H9 (cell line): ENCODE results near the gene USP37. TPM values are rescaled to one million over a fixed set of nuclear protein-coding genes. Genes with fewer than 3 reads are reported as not detected.
A peak's percentile ranks its signal among the peaks of the same experiment; 100 is the strongest.

Experiments
- DNase-seq: peaks from one replicate; pipeline ENCODE4 v3.0.0-alpha.2; 2017
- H2AFZ ChIP-seq: one replicate; pipeline ENCODE4 v1.6.1; 2013; ENCODE audit warnings: mild to moderate bottlenecking, low read length, control low read depth, moderate library complexity
- H2AK5ac ChIP-seq: 2 replicates; pipeline ENCODE4 v1.6.1; 2013; ENCODE audit warnings: low read length, control low read depth, mixed read lengths; ENCODE audit not compliant: insufficient read length
- H2BK120ac ChIP-seq: one replicate; pipeline ENCODE4 v1.6.1; 2013; ENCODE audit warnings: low read depth, mild to moderate bottlenecking, low read length, control low read depth, inconsistent platforms; ENCODE audit not compliant: poor library complexity, severe bottlenecking
- H2BK12ac ChIP-seq: 2 replicates; pipeline ENCODE4 v1.6.1; 2013; ENCODE audit warnings: low read length, control low read depth, mixed read lengths, low read depth; ENCODE audit not compliant: insufficient read length
- H2BK15ac ChIP-seq: 2 replicates; pipeline ENCODE4 v1.6.1; 2013; ENCODE audit warnings: low read depth, low read length, control low read depth
- H2BK20ac ChIP-seq: one replicate; pipeline ENCODE4 v1.6.1; 2013; ENCODE audit warnings: low read depth, mild to moderate bottlenecking, low read length, control low read depth, inconsistent platforms; ENCODE audit not compliant: poor library complexity, severe bottlenecking
- H2BK5ac ChIP-seq: 2 replicates; pipeline ENCODE4 v1.6.1; 2013; ENCODE audit warnings: low read length, control low read depth, mixed read lengths; ENCODE audit not compliant: insufficient read length
- H3K14ac ChIP-seq: 2 replicates; pipeline ENCODE4 v1.6.1; 2013; ENCODE audit warnings: low read length, control low read depth; ENCODE audit not compliant: insufficient read depth
- H3K18ac ChIP-seq: 2 replicates; pipeline ENCODE4 v1.6.1; 2013; ENCODE audit warnings: low read depth, mild to moderate bottlenecking, mixed read lengths, low read length, control low read depth; ENCODE audit not compliant: insufficient read length
- H3K23ac ChIP-seq: 2 replicates; pipeline ENCODE4 v1.6.1; 2013; ENCODE audit warnings: low read length, control low read depth, mixed read lengths, low read depth; ENCODE audit not compliant: insufficient read length
- H3K23me2 ChIP-seq: 2 replicates; pipeline ENCODE4 v1.6.1; 2013; ENCODE audit warnings: low read depth, mild to moderate bottlenecking, mixed read lengths, low read length, control low read depth; ENCODE audit not compliant: insufficient read length, poor library complexity, severe bottlenecking
- H3K27ac ChIP-seq: 2 replicates; pipeline ENCODE4 v1.5.1; 2013; ENCODE audit warnings: low read length, control low read depth, mixed read lengths, low read depth; ENCODE audit not compliant: insufficient read length
- H3K27me3 ChIP-seq: 2 replicates; pipeline ENCODE4 v1.6.1; 2013; ENCODE audit warnings: low read length, control low read depth, inconsistent platforms; ENCODE audit not compliant: insufficient read depth
- H3K4ac ChIP-seq: 2 replicates; pipeline ENCODE4 v1.6.1; 2013; ENCODE audit warnings: low read depth, mild to moderate bottlenecking, control low read depth, inconsistent platforms, low read length, moderate library complexity
- H3K4me1 ChIP-seq: 2 replicates; pipeline ENCODE4 v1.6.1; 2013; ENCODE audit warnings: low read length, control low read depth, inconsistent platforms; ENCODE audit not compliant: insufficient read depth
- H3K4me2 ChIP-seq: 2 replicates; pipeline ENCODE4 v1.6.1; 2013; ENCODE audit warnings: low read length, control low read depth, mixed read lengths; ENCODE audit not compliant: insufficient read length, insufficient read depth
- H3K56ac ChIP-seq: 2 replicates; pipeline ENCODE4 v1.6.1; 2013; ENCODE audit warnings: low read depth, mild to moderate bottlenecking, mixed read lengths, low read length, control low read depth; ENCODE audit not compliant: insufficient read length
- H3K79me1 ChIP-seq: 2 replicates; pipeline ENCODE4 v1.6.1; 2013; ENCODE audit warnings: low read depth, mild to moderate bottlenecking, moderate library complexity, low read length, control low read depth, inconsistent platforms; ENCODE audit not compliant: insufficient read depth, poor library complexity, severe bottlenecking
- H3K79me2 ChIP-seq: 2 replicates; pipeline ENCODE4 v1.6.1; 2013; ENCODE audit warnings: low read length, control low read depth, inconsistent platforms; ENCODE audit not compliant: insufficient read depth
- H3K9ac ChIP-seq: 2 replicates; pipeline ENCODE4 v1.6.1; 2013; ENCODE audit warnings: low read length, control low read depth, mixed read lengths; ENCODE audit not compliant: insufficient read length; ENCODE audit errors: extremely low read depth
- H3K9me3 ChIP-seq: one replicate; pipeline ENCODE4 v1.6.1; 2013; ENCODE audit warnings: low read depth, low read length, inconsistent platforms; ENCODE audit not compliant: control insufficient read depth
- H3T11ph ChIP-seq: one replicate; pipeline ENCODE4 v1.6.1; 2013; ENCODE audit warnings: mild to moderate bottlenecking, low read length, control low read depth, inconsistent platforms
- H4K20me1 ChIP-seq: one replicate; pipeline ENCODE4 v1.6.1; 2013; ENCODE audit not compliant: control insufficient read depth, insufficient read length, insufficient read depth
- H4K5ac ChIP-seq: 2 replicates; pipeline ENCODE4 v1.6.1; 2013; ENCODE audit warnings: low read depth, mild to moderate bottlenecking, mixed read lengths, low read length, control low read depth; ENCODE audit not compliant: insufficient read length
- H4K8ac ChIP-seq: replicated peaks from 2 replicates; pipeline ENCODE4 v1.6.1; 2013; ENCODE audit warnings: low read length, control low read depth, mixed read lengths, low read depth; ENCODE audit not compliant: insufficient read length
- H4K91ac ChIP-seq: 2 replicates; pipeline ENCODE4 v1.6.1; 2013; ENCODE audit warnings: low read depth, mild to moderate bottlenecking, moderate library complexity, mixed read lengths, low read length, control low read depth; ENCODE audit not compliant: insufficient read length
- H3K27ac Mint-ChIP-seq, 3 experiments: 2 replicates in 2 of 3; 3 replicates in 1 of 3; pipeline ENCODE4 v1.8.0; 2020 to 2021; ENCODE audit warnings: mixed read lengths in 3 of 3, mild to moderate bottlenecking in 1 of 3, moderate library complexity in 1 of 3
- H3K27me3 Mint-ChIP-seq: 2 replicates; pipeline ENCODE4 v1.8.0; 2021; ENCODE audit warnings: low read depth, mild to moderate bottlenecking, moderate library complexity, mixed read lengths
- H3K36me3 Mint-ChIP-seq, 3 experiments: 2 replicates in 2 of 3; 3 replicates in 1 of 3; pipeline ENCODE4 v1.8.0; 2020 to 2021; ENCODE audit warnings: low read depth in 3 of 3, mixed read lengths in 3 of 3; ENCODE audit not compliant: insufficient read depth in 1 of 3
- H3K4me1 Mint-ChIP-seq, 2 experiments: 2 replicates each; pipeline ENCODE4 v1.8.0; 2020; ENCODE audit warnings: mixed read lengths in 2 of 2
- H3K4me3 Mint-ChIP-seq, 2 experiments: 2 replicates in 1 of 2; 3 replicates in 1 of 2; pipeline ENCODE4 v1.8.0; 2020 to 2021; ENCODE audit warnings: mild to moderate bottlenecking in 2 of 2, mixed read lengths in 2 of 2, moderate library complexity in 1 of 2
- H3K9me3 Mint-ChIP-seq, 2 experiments: 2 replicates in 1 of 2; 3 replicates in 1 of 2; pipeline ENCODE4 v1.8.0; 2020; ENCODE audit warnings: mild to moderate bottlenecking in 2 of 2, mixed read lengths in 2 of 2, moderate library complexity in 1 of 2
- WGBS: extraction: QIAGEN DNeasy Blood & Tissue Kit; methylation state at CpG from one replicate; pipeline ENCODE4 v1.1.7; 2013; ENCODE audit warnings: missing lambda C conversion rate, low lambda C conversion rate, mixed read lengths; ENCODE audit not compliant: insufficient read length; ENCODE audit errors: extremely low coverage; 5-methylcytosine and 5-hydroxymethylcytosine counted together
- total RNA-seq: library from RNA; stranded (reverse); gene quantifications from 2 replicates; pipeline ENCODE4 v1.2.1, GENCODE V29; 2021
- TF ChIP-seq, protein P1 (sequence below): fragments of 200-600 bp; sonication (generic); conservative IDR thresholded peaks from 3 replicates; pipeline ENCODE4 v1.8.0; 2021; ENCODE audit warnings: antibody characterized with exemption, mild to moderate bottlenecking

The USP37 gene
- total RNA-seq, 1 experiment from 2014 or later, result 34.9 TPM

GRCh38 chr2:218419630-218420216, 148.4 kb downstream of the USP37 start:
- Histone ChIP-seq H3K18ac (no peak overlapping the region), H2BK15ac (no peak overlapping the region), H3K4me1 (no peaks in the 10 kb centered on the region), H3K79me2 (no peaks in the 10 kb centered on the region), H3T11ph (no peak overlapping the region), H3K27me3 (no peaks in the 10 kb centered on the region), H4K20me1 (no peaks in the 10 kb centered on the region), H3K23me2 (no peaks in the 10 kb centered on the region), H3K56ac (no peak overlapping the region), H3K79me1 (no peaks in the 10 kb centered on the region), H2AK5ac (no peak overlapping the region), H4K8ac (no peak overlapping the region), H4K91ac (no peak overlapping the region), H3K4ac (no peak overlapping the region), H3K27ac (no peak overlapping the region), H2AFZ (no peak overlapping the region), H2BK5ac (no peak overlapping the region), H4K5ac (no peak overlapping the region), H3K9ac (no peak overlapping the region), H3K9me3 (no peaks in the 10 kb centered on the region), H3K23ac (no peak overlapping the region), H2BK12ac (no peak overlapping the region), H3K4me2 (no peak overlapping the region), H2BK120ac (no peak overlapping the region), H3K14ac (no peak overlapping the region), H2BK20ac (no peak overlapping the region)
- no CpG with 5 or more reads among the region's 7 CpGs for WGBS
- TF ChIP-seq, protein P1, sequence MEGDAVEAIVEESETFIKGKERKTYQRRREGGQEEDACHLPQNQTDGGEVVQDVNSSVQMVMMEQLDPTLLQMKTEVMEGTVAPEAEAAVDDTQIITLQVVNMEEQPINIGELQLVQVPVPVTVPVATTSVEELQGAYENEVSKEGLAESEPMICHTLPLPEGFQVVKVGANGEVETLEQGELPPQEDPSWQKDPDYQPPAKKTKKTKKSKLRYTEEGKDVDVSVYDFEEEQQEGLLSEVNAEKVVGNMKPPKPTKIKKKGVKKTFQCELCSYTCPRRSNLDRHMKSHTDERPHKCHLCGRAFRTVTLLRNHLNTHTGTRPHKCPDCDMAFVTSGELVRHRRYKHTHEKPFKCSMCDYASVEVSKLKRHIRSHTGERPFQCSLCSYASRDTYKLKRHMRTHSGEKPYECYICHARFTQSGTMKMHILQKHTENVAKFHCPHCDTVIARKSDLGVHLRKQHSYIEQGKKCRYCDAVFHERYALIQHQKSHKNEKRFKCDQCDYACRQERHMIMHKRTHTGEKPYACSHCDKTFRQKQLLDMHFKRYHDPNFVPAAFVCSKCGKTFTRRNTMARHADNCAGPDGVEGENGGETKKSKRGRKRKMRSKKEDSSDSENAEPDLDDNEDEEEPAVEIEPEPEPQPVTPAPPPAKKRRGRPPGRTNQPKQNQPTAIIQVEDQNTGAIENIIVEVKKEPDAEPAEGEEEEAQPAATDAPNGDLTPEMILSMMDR, result no peak
- peak overlapping the region in 2 of 3 experiments; percentile 2 to 65; a peak in 2 of 7 replicates for H3K27ac Mint-ChIP-seq
- H3K9me3 Mint-ChIP-seq, result no peaks in the 10 kb centered on the region
- H3K27me3 Mint-ChIP-seq, result no peaks in the 10 kb centered on the region; the same call in 1 of the 2 replicates
- H3K4me3 Mint-ChIP-seq, result peak overlapping the region in 1 of 2 experiments; percentile 44; a peak in 1 of 5 replicates
- H3K36me3 Mint-ChIP-seq, result no peaks in the 10 kb centered on the region
- no peak for DNase-seq
- peaks cover 6 to 10% of the 10 kb centered on the region in 2 experiments for H3K4me1 Mint-ChIP-seq
